ENCODE results near the gene MEGF6. TPM values are rescaled to one million over a fixed set of nuclear protein-coding genes. Genes with fewer than 3 reads are reported as not detected.

MEGF6 gene
- total and polyA plus RNA-seq, 8 donors, result 40.6 to 108 (median 51.5) TPM

GRCh38 chr1:3511856-3512255, 99.5 kb downstream of the MEGF6 start:
- Histone ChIP-seq H3K9me3 (no peaks in the 10 kb centered on the region), H3K4me1 (no peaks in the 10 kb centered on the region), H3K36me3 (peaks cover 0 to 11% of the 10 kb centered on the region in 2 donors), H3K27ac (no peak overlapping the region), H3K4me3 (no peak overlapping the region), H3K27me3 (no peaks in the 10 kb centered on the region)
- ATAC-seq, result no peak
- no peak for DNase-seq
- no peak for TF ChIP-seq CTCF (IDR thresholded peaks at IDR 0.05)
- intact Hi-C loops (cut with DNase I), result no loop called here

GRCh38 chr1:3511306-3511705, 100.0 kb downstream of the MEGF6 start:
- H3K4me1 ChIP-seq, result no peaks in the 10 kb centered on the region
- peaks cover 0 to 13% of the 10 kb centered on the region in 2 donors for H3K36me3 ChIP-seq
- no peak for DNase-seq
- no peaks in the 10 kb centered on the region for H3K27me3 ChIP-seq
- H3K9me3 ChIP-seq, result no peaks in the 10 kb centered on the region
- no peak for ATAC-seq
- no peak overlapping the region for H3K4me3 ChIP-seq
- intact Hi-C loops (cut with DNase I), result no loop called here
- H3K27ac ChIP-seq, result no peak overlapping the region
- TF ChIP-seq CTCF (IDR thresholded peaks at IDR 0.05), result no peak

GRCh38 chr1:3510956-3511250, 100.4 kb downstream of the MEGF6 start:
- no peak for ATAC-seq
- no peaks in the 10 kb centered on the region for H3K27me3 ChIP-seq
- intact Hi-C loops (cut with DNase I), result no loop called here

GRCh38 chr1:3510136-3510955, 101.0 kb downstream of the MEGF6 start:
- H3K36me3 ChIP-seq, result peaks cover 0 to 13% of the 10 kb centered on the region in 2 donors
- no peaks in the 10 kb centered on the region for H3K4me1 ChIP-seq
- TF ChIP-seq CTCF (IDR thresholded peaks at IDR 0.05), result no peak
- no peaks in the 10 kb centered on the region for H3K27me3 ChIP-seq
- ATAC-seq, result no peak
- H3K9me3 ChIP-seq, result no peaks in the 10 kb centered on the region
- DNase-seq, result no peak
- H3K27ac ChIP-seq, result no peak overlapping the region
- intact Hi-C loops (cut with DNase I), result no loop called here
- no peak overlapping the region for H3K4me3 ChIP-seq

More at GRCh38 chr1:3510956-3511250, 100.4 kb downstream of the MEGF6 start:
- Histone ChIP-seq H3K9me3 (no peaks in the 10 kb centered on the region), H3K4me1 (no peaks in the 10 kb centered on the region), H3K36me3 (peaks cover 0 to 13% of the 10 kb centered on the region in 2 donors), H3K4me3 (no peak overlapping the region), H3K27ac (no peak overlapping the region)
- TF ChIP-seq CTCF (IDR thresholded peaks at IDR 0.05), result no peak
- no peak for DNase-seq

GRCh38 chr1:3509721-3510120, 101.6 kb downstream of the MEGF6 start:
- H3K27me3 ChIP-seq, result no peaks in the 10 kb centered on the region
- H3K36me3 ChIP-seq, result peaks cover 0 to 20% of the 10 kb centered on the region in 2 donors
- peaks cover 0 to 2% of the 10 kb centered on the region in 2 donors for H3K4me1 ChIP-seq
- no peaks in the 10 kb centered on the region for H3K9me3 ChIP-seq
- no peak overlapping the region for H3K4me3 ChIP-seq
- intact Hi-C loops (cut with DNase I), result no loop called here
- H3K27ac ChIP-seq, result no peak overlapping the region
- ATAC-seq (no peak), DNase-seq (no peak)
- no peak for TF ChIP-seq CTCF (IDR thresholded peaks at IDR 0.05)

Data from left lung (tissue), 10 donors.